Measurements from ENCODE around the gene DEGS1.

Gene DEGS1
- total RNA-seq = 88.3 to 89.8 reads per million in 2 donors

DNA sequence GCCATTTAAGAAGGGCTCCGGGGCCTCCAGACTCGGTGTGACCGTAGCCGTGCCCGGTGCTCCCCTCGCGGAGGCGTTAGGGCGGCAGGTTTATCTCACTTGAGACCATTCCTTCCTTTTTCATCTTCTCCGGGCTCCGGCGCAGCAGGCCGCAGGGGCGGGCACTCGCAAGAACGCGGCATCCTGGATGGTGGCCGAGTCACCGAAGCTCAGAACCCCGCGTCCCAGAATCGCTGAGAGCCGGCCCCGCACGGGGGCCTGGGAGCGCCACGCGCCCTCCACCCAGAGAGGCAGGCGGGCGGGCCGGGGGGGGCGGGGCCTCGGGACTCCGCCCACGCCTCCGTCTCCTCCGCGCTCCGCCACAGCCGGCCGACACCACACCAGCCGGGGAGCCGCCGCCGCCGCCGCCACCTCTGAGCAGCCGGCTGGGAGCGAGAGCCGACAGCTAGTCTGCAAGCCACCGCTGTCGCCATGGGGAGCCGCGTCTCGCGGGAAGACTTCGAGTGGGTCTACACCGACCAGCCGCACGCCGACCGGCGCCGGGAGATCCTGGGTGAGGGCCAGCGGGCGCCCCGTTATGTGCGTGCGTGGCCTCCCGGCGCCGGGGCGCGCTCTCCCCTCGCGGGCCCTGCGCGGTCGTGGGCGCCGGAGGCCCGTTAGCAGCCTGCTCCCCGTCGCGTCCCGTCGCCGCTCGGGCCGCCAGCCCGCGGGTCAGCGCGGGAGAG lies at the start of gene DEGS1:
DEGS1 (plus strand) TSS at position 375 of the 725 bp plus-strand sequence; CDS start at position 472, 97 bp downstream.
- DNase-seq = peak; percentile 83

DNA sequence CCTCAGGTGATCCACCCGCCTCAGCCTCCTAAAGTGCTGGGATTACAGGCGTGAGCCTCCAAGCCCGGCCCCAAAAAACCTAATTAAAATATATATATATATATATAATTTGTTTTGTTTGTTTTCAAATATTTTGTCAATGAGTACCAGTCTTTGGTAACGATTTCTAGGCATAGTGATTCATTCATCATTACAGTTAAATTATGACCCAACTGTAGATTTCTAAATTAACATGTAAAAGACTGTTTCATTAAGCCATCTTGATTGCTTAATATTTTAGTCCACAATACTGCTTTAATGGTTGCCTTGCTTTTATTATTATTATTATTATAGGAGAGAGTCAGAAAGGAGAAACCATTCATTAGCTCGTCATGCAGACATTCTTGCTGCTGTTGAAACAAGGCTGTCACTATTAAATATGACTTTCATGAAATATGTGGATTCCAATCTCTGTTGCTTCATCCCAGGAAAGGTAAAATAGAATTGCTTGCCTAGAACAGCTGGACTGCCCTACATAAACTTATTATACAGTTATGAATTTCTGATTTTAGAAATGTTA lies 49.2 kb upstream of the DEGS1 start:
- no peak for DNase-seq

DNA sequence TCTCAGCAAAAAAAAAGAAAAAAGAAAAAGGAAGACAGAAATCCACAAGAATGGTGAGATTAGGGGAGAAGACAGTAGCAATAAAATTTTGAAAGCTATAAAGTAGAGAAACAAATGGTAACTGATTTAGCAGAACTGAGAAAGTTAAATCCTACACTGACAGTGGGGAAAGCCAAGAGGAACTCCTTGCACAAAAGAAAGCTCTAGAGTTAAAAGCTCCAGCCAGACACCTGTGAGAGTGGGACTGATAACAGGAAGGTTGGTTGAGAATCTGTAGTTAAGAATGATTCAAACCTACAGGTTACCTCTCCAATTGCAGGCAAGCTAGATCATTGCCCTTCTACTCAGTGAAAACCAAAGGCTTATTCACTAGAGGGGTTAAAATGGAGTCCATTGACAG lies 45.5 kb upstream of the DEGS1 start:
- no peak for DNase-seq

DNA sequence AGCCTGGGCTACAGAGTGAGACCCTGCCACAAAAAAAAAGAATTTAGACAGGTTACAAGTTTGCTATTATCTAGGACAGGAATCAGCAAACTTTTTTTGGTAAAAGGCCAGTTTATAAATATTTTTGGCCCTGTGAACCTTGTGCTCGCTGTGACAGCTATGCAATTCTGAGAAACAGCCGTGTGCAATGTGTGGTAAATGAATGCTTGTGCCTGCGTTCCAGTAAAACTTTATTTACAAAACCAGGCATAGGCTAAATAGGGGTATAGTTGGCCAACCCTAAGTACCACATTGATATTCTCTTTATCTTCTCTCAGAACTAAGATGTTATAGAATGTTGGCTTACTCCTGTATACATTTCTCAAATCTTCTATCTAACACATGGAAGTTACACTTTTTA lies 44.8 kb upstream of the DEGS1 start:
- DNase-seq = no peak

DNA sequence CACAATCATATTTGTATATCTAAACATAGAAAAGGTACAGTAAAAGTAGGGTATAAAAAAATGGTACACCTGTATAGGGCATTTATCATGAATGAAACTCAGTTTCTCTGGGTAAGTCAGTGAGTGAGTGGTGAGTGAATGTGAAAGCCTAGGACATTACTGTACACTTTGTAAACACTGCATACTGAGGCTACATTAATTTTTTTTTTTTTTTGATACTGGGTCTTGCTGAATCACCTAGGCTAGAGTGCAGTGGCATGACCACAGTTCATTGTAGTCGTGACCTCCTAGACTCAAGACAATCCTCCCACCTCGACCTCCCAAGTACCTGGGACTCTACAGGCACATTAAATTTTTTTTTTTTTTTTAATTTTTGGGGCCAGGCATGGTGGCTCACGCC lies 41.3 kb upstream of the DEGS1 start:
- DNase-seq = no peak

DNA sequence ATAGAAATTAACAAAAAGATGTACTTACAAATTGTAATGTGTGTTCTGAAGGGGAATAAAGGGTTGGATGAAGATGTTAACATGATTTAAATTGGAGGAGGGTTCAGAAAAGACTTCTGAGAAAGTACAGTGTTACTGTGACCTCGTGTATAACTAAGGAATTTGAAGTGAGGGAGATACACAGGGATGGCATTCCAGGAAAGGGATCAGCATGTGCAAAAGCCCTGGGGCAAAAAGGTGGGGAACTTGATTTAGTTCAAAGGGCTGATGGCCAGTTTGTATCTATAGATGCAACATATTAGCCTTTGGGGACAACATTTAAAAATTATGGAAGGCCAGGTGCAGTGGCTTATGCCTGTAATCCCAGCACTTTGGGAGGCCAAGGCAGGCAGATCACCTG lies 33.3 kb upstream of the DEGS1 start:
- no peak for DNase-seq

DNA sequence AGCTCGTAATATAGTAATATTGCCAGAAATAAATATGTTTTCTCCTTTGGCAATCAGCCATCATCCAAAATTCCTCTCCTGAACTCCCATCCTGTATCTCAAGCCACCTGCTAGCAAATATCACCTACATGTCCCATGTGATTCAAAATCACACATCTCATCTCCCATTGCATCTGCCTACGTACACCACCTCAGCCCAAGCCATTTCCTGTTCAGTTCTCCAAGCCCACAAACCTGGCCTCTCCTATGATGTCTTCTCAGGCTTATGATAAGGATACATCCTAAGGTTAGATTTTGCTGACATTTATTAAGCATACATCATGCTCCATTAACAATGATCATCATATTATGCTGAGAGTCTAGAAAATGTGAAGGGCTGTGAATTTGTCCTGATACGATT lies 31.9 kb upstream of the DEGS1 start:
- no peak for DNase-seq

DNA sequence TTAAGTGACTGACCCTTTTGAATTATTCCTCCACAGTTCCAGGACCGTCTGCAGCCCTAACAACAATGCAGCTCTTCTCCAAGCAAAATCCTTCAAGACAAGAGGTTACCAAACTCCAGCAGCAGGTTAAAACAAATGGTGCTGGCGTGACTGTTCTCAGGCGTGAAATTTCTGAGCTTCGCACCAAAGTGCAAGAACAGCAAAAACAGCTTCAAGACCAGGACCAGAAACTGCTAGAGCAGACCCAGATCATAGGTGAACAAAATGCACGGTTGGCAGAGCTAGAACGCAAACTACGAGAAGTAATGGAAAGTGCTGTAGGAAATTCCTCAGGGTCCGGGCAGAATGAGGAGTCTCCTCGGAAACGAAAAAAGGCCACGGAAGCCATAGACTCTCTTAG lies 25.7 kb upstream of the DEGS1 start:
- no peak for DNase-seq

DNA sequence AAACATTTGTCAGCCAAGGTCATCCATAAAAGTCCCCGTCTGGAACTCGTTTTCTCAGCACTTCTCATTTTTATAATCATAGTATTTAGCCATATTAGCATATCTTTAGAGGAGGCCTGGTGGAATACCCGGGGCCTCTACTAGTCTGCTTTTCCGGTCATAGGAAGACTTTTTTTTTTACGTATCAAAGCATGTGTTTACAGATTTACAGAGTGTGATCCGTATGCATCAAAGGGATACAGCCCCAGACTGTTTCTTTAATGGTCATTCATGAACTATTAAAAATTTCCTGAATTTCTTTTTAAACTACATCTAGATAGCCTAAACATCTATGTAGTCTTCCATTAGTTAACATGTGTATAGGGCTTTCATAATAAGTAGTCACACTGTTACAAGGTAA lies 23.5 kb upstream of the DEGS1 start:
- no peak for DNase-seq

DNA sequence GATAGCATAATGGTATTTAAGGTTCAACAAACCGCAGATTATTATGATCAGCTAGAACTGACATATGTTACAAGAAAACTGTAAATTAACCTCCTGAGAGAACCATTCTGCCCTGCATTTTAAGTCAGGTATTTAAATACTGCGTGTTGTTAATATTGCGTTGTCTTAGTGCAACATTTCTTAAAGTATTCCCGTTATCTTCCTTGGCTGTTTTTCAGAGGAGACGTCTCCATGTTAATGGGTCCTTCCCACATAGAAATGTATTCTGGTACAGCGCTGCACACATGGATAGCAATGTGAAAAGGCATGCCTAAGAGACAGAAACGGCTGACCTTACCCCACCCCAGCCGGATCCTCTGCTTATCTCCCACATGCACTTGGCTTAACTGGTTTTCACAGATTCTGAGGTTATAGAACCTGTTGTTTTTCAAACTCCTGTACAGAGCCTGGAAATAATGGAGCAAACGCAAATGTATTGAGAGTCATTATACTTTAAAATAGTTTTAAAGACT lies 22.8 kb upstream of the DEGS1 start:
- no peak for DNase-seq

DNA sequence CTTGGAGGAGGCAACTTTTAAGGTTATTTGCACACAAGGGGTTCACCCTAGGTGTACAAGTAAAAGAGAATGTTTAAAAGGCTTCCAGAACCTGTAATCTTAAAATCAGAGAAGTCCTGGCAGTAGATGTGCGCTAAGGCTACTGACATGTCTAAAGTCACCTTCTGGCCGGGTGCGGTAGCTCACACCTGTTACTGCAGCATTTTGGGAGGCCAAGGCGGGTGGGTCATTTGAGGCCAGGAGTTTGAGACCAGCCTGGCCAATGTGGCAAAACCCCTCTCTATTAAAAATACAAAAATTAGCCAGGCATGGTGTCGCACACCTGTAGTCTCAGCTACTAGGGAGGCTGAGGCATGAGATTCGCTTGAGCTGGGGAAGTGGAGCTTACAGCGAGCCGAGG lies 20.3 kb upstream of the DEGS1 start:
- no peak for DNase-seq

DNA sequence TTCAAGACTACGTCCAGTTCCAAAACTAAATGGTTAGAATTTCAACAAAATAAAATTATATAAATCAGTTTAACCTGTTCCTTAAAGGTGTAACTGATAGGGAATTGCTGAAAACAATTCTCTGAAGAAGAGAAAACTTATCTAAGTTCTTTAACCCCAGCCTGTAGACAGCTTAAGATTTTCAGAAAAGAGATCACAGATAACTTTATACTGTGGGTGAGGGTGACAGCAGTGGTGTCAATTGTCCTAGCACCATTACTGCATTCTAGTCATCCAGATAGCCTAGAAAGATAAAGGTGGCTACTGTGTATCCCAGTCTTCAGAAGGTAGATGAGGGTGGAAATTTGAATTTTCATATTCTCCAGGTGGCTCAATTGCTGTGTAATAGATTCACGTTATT lies 19.7 kb upstream of the DEGS1 start:
- DNase-seq = no peak

DNA sequence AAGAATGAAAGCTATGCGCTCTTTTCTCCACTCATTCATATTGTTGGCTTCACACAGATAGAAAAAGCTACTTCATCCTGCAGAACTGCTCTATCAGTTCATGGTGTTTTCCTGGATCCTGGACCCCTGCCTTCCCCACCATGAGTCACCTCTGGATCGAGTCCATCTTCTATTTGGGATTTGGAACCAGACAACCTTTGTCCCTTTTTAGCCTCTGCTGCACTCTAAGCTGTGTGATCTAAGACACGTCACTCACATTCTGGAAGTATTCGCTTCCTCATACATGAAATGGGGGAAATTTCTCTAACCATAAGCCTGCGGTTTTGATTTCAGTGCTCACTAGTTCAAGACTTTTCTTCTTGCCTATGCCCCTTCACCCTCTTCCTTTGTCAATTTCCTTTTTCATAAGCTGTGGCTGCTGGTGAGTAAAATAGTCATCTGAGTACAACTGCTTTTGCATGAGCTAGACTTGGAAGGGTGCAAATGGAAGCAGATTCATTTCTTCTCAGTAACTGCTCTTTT lies 14.1 kb upstream of the DEGS1 start:
- no peak for DNase-seq

DNA sequence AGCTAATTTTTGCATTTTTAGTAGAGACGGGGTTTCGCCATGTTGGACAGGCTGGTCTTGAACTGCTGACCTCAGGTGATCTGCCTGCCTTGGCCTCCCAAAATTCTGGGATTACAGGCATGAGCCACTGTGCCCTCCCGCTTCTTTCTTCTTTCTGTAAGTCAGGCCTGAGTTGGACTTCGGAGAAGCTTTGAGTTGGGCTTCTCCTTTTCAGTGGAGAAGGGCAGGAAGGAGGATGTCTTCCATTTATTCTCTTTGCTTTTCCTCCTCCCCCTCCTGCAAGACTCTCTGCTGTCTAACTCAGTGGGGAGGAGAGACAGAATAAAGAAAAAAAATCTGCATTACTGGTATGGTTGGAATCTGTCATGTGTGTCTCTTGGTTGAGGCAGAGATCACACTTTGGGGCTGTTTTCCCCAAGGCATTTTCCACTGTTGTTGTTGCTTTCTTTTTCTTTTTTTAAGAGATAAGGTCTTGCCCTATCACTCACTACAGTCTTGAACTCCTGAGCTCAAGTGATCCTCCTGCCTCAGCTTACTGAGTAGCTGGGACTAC lies 13.2 kb upstream of the DEGS1 start:
- DNase-seq = no peak

DNA sequence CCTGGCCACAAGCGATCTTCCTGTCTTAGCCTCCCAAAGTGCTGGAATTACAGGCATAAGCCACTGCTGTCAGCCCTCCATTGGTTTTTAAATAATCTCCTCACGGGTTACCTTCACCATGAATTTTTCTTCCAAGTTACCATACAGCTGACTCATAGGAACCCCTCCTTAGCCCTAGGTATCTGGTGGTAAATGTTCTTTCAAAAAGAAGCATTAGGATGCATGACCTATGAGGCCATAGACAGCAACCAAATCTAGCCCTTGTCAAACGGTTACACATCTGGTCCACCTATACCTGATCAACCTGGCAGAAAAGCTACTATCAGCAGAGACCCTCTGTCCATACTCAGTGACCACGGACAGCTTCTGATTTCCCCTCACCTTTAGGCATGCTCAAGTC lies 12.7 kb upstream of the DEGS1 start:
- no peak for DNase-seq

DNA sequence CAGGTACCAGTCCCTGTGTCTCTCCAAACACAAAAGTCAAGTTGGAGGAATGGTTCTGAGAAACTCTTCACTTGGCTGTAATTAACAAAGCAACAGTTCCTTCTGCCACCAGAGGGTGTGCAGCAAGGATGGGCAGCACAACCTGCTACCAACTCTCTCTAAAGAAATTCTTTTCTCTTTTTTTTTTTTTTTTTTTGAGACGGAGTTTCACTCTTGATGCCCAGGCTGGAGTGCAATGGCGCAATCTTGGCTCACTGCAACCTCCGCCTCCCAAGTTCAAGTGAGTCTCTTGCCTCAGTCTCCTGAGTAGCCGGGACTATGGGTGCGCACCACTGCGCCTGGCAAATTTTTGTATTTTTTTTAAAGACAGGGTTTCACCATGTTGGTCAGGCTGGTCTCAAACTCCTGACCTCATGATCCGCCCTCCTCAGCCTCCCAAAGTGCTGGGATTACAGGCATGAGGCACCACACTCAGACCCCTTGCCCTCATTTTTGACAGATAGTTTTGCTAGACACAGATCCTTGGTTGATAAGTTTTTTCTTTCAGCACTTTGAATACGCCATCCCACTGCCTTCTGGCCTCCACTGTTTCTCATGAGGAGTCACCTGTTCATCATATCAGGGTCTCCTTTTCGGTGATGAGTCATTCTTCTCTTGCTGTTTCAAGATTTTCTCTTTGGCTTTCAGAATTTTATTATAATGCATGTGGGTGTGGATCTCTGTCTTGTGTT lies 12.1 kb upstream of the DEGS1 start:
- peak; percentile 27 for DNase-seq

DNA sequence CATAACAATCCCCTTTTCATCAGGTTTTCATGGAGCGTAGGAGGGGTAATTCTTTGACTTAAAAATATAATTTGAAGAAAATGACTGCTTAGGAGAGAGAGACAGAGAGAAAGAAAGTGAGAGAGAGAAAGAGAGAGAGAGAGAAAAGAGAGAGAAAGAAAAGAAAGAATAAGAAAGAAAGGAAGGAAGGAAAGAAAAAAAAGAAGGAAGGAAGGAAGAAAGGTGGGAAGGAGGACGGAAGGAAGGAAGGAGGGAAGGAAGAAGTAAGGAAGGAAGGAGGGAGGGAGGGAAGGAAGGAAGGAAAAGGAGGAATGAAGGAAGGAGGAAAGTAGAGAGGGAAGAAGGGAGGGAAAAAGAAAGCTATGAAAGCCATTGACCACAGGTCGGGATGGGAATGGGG lies 10.8 kb upstream of the DEGS1 start:
- DNase-seq = no peak

DNA sequence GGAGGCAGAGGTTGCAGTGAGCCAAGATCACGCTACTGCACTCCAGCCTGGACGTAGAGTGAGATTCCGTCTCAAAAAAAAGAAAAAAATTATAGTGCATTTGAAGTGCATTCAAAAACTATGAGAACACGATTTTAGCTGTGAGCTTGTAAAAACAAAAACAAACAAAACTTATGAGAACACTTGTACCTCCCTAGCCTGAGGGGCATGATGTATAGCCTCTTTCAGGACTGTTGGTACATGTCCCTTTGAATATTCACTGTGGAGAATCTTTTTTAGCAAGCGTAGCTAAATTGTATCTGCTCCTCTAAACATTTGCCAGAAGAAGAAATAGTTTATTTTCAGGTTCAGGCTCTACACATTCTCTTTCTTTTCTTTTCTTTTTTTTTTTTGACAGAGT lies 9.5 kb upstream of the DEGS1 start:
- DNase-seq = no peak

DNA sequence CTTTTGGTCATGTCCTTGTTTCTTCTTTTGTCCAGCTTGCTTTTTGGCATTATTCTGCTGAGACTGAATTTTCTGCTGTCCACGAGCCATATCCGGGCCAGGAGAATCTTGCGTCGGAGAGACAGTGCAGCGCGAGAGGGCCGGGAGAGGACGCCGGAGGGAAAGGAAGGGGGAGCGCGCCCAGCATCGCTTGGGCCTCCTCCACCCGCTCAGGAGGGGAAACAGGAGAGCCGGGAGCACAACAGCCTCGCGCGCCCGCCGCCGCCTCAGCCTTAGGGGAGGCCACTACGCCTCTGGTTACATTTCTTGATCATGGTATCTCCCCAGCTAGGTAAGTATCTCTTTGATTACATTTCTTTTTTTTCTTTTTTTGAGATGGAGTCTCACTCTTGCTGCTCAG lies 7.4 kb upstream of the DEGS1 start:
- DNase-seq = no peak

DNA sequence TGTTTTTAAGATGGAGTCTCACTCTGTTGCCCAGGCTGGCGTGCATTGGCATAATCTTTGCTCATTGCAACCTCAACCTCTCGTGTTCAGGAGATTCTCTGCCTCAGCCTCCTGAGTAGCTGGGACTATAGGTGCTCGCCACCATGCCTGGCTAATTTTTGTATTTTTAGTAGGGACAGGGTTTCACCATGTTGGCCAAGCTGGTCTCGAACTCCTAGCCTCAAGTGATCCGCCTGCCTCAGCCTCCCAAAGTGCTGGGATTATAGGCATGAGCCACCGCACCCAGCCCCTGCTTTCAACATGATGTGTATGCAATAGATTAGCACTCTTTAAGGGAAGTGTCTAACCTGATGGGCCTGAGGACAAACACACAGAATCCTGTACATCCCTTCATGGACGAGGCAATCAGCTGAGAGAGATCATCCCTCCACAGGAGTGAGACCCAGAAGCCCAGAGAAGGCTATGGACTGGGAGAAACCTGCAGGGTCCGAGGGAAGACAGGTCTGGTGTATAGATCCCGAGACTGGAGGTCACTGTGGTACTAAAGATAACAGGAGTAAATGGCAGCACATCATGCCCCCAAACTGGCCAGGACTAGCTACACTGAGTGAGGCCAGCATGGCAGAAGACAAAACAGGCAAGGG lies 5.6 kb upstream of the DEGS1 start:
- no peak for DNase-seq

DNA sequence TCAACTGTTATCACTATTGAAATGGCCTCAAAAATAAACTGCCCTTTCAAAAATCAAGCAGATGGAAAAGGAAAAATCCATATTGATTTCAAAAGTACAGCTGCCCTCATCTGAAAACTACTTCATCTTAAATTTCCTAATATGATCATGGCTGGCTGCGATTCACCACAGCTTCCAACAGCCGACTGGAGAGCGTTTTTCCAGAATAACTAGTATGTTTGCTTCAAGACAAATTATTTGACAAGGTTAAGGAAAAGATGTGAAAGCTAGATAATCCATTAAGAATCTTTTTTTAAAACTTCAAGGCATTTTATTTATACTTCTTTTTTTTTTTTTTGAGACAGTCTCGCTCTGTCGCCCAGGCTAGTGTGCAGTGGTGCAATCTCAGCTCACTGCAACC lies 4.1 kb upstream of the DEGS1 start:
- no peak for DNase-seq

DNA sequence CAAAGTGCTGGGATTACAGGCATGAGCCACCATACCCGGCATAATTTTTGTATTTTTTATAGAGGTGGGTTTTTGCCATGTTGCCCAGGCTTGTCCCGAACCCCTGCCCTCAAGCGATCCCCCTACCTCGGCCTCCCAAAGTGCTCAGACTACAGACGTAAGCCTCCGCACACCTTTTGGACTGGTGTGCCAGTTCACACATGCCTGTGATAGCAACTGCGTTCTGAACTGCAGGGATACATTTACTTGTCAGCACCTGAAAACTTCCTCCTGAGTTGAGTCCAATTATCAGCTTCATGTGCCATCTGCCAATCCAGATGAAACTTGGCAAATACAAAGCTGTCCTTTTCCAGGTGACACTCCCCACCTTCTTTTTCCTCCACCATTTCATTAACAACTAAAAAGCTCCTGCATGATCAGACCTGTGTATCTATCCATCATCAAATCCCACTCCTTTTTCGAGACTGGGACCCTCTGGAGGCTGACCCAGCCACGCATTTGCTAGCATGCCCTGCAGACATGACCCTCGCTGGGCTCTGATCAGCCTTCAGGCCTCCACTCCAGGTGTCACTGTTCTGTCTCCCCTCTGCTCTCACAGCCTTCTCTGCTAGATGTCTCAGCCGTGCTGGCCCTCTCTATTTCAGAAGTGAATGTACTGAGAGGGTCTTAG lies 2.1 kb upstream of the DEGS1 start:
- DNase-seq = no peak

DNA sequence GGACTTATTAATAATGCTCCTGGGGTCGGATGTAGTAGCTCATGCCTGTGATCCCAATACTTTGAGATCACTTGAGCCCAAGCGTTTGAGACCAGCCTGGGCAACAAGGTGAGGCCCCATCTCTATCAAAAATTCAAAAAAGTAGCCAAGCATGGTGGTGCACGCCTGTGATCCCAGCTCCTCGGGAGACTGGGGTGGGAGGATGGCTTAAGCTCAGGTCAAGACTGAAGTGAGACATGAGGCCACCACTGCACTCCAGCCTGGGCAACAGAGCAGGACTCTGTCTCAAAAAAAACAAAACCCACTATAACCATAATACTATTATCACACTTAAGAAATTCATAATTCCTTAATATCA lies 1.6 kb upstream of the DEGS1 start:
- no peak for DNase-seq
